H1 (cell line): ENCODE data around the gene DPYD. TPM values are rescaled to one million over a fixed set of nuclear protein-coding genes. Genes with fewer than 3 reads are reported as not detected.

Experiments used
- CTCF ChIA-PET: fragments of 300-600 bp; sonication (Branson Sonifier 250); formaldehyde crosslinking; loops from one replicate; lab custom pipeline; 2021; ENCODE audit not compliant: partially characterized antibody; lab: Charles Lee
- POLR2A ChIA-PET: fragments of 300-600 bp; sonication (Branson Sonifier 250); formaldehyde crosslinking; loops from one replicate; lab custom pipeline; 2021; ENCODE audit warnings: inconsistent platforms; ENCODE audit not compliant: partially characterized antibody; lab: Charles Lee
- DNase-seq, 2 experiments: peaks; one replicate each; pipeline versions ENCODE4 v3.0.0 to v3.0.0-alpha.2; 2010 to 2022; ENCODE audit warnings: low spot score in 2 of 2, low read depth in 1 of 2, mixed read lengths in 1 of 2
- FAIRE-seq: peaks from 2 replicates; lab custom pipeline; 2011; peaks lifted over from hg19 to GRCh38; lab: Jason Lieb, UNC
- H2AFZ ChIP-seq: 2 replicates; pipeline ENCODE4 v1.8.1; 2012; ENCODE audit warnings: low read length, inconsistent platforms
- H2AK5ac ChIP-seq: 2 replicates; pipeline ENCODE4 v1.6.1; 2013; ENCODE audit warnings: low read depth, low read length
- H2BK120ac ChIP-seq: replicated peaks from 2 replicates; pipeline ENCODE3; 2013; ENCODE audit warnings: low read depth, low read length, inconsistent platforms
- H2BK12ac ChIP-seq: 2 replicates; pipeline ENCODE4 v1.6.1; 2013; ENCODE audit warnings: low read depth, low read length
- H2BK15ac ChIP-seq: 2 replicates; pipeline ENCODE4 v1.6.1; 2013; ENCODE audit warnings: low read length
- H2BK20ac ChIP-seq: 2 replicates; pipeline ENCODE4 v1.6.1; 2013; ENCODE audit warnings: low read length
- H2BK5ac ChIP-seq: 2 replicates; pipeline ENCODE4 v1.6.1; 2013; ENCODE audit warnings: low read depth, low read length
- H3K14ac ChIP-seq: 2 replicates; pipeline ENCODE4 v1.6.1; 2013; ENCODE audit warnings: inconsistent platforms; ENCODE audit not compliant: insufficient read length
- H3K18ac ChIP-seq: 2 replicates; pipeline ENCODE4 v1.6.1; 2013; ENCODE audit warnings: low read length; ENCODE audit errors: extremely low read depth
- H3K23ac ChIP-seq: 2 replicates; pipeline ENCODE4 v1.6.1; 2013; ENCODE audit warnings: inconsistent platforms; ENCODE audit not compliant: insufficient read length
- H3K23me2 ChIP-seq: 2 replicates; pipeline ENCODE4 v1.6.1; 2013; ENCODE audit warnings: low read depth, low read length
- H3K27ac ChIP-seq: 2 replicates; pipeline ENCODE4 v1.6.1; 2011; ENCODE audit warnings: low read depth, low read length, inconsistent platforms
- H3K27me3 ChIP-seq, 4 experiments: replicated peaks in 1 of 4; 1 replicate in 1 of 4; 2 replicates in 3 of 4; pipeline versions ENCODE4 v1.6.1 to v1.8.1; 2011 to 2013; ENCODE audit warnings: low read length in 3 of 4, mild to moderate bottlenecking in 3 of 4, inconsistent platforms in 2 of 4, mixed read lengths in 2 of 4, moderate library complexity in 1 of 4; ENCODE audit not compliant: control insufficient read depth in 3 of 4, insufficient read depth in 3 of 4; ENCODE audit errors: extremely low read depth in 1 of 4
- H3K36me3 ChIP-seq, 4 experiments: 2 replicates each; pipeline versions ENCODE4 v1.6.1 to v1.8.1; 2011 to 2013; ENCODE audit warnings: mild to moderate bottlenecking in 4 of 4, low read length in 3 of 4, moderate library complexity in 2 of 4, control low read depth in 1 of 4, inconsistent platforms in 1 of 4; ENCODE audit not compliant: insufficient read depth in 4 of 4, control insufficient read depth in 2 of 4
- H3K4ac ChIP-seq: replicated peaks from 2 replicates; pipeline ENCODE3; 2013; ENCODE audit warnings: low read length, low read depth, mixed read lengths, inconsistent platforms; ENCODE audit not compliant: insufficient read length
- H3K4me1 ChIP-seq, 4 experiments: replicated peaks in 1 of 4; 1 replicate in 1 of 4; 2 replicates in 3 of 4; pipeline versions ENCODE4 v1.6.1 to v1.8.1; 2011 to 2013; ENCODE audit warnings: low read length in 3 of 4, inconsistent platforms in 2 of 4, mixed read lengths in 1 of 4; ENCODE audit not compliant: insufficient read depth in 4 of 4, control insufficient read depth in 3 of 4
- H3K4me2 ChIP-seq, 2 experiments: 2 replicates each; pipeline versions ENCODE4 v1.6.1 to v1.8.1; 2011 to 2013; ENCODE audit warnings: low read depth in 2 of 2, low read length in 2 of 2, control low read depth in 1 of 2, inconsistent platforms in 1 of 2, mild to moderate bottlenecking in 1 of 2; ENCODE audit not compliant: insufficient read depth in 1 of 2
- H3K4me3 ChIP-seq, 4 experiments: fragments of 200-600, 300-600 bp in 1 of 4; sonication (generic), shearing (Covaris generic), sonication (Bioruptor Twin) in 1 of 4; 2 replicates each; pipeline versions ENCODE4 v1.5.1 to v1.8.1; 2011 to 2016; ENCODE audit warnings: low read length in 4 of 4, low read depth in 3 of 4, control low read depth in 2 of 4, inconsistent platforms in 2 of 4, mild to moderate bottlenecking in 2 of 4, mixed read lengths in 1 of 4, moderate library complexity in 1 of 4; ENCODE audit not compliant: insufficient read depth in 2 of 4; ENCODE audit errors: extremely low read depth in 1 of 4
- H3K56ac ChIP-seq: replicated peaks from 2 replicates; pipeline ENCODE3; 2013; ENCODE audit warnings: low read depth, mild to moderate bottlenecking, mixed read lengths, low read length, inconsistent platforms; ENCODE audit not compliant: insufficient read length
- H3K79me1 ChIP-seq: 2 replicates; pipeline ENCODE4 v1.6.1; 2013; ENCODE audit warnings: low read depth, low read length, control low read depth
- H3K79me2 ChIP-seq, 2 experiments: 2 replicates each; pipeline versions ENCODE4 v1.6.1 to v1.8.1; 2012 to 2013; ENCODE audit warnings: low read length in 2 of 2, mild to moderate bottlenecking in 2 of 2, inconsistent platforms in 1 of 2; ENCODE audit not compliant: insufficient read depth in 2 of 2, control insufficient read depth in 1 of 2
- H3K9ac ChIP-seq, 4 experiments: replicated peaks in 1 of 4; 1 replicate in 1 of 4; 2 replicates in 3 of 4; pipeline versions ENCODE4 v1.6.1 to v1.8.1; 2011 to 2013; ENCODE audit warnings: low read depth in 3 of 4, low read length in 3 of 4, control low read depth in 2 of 4, mild to moderate bottlenecking in 2 of 4, moderate library complexity in 2 of 4, inconsistent platforms in 1 of 4; ENCODE audit errors: extremely low read depth in 1 of 4
- H3K9me3 ChIP-seq, 2 experiments: 2 replicates each; pipeline versions ENCODE4 v1.6.1 to v1.8.1; 2012 to 2013; ENCODE audit warnings: mild to moderate bottlenecking in 2 of 2, moderate library complexity in 2 of 2, control low read depth in 1 of 2, inconsistent platforms in 1 of 2, low read depth in 1 of 2, low read length in 1 of 2, mixed read lengths in 1 of 2; ENCODE audit not compliant: insufficient read depth in 2 of 2
- H4K20me1 ChIP-seq, 2 experiments: replicated peaks in 1 of 2; 2 replicates each; pipeline versions ENCODE3 to v1.8.1; 2011 to 2013; ENCODE audit warnings: inconsistent platforms in 2 of 2, low read length in 2 of 2, mild to moderate bottlenecking in 1 of 2; ENCODE audit not compliant: insufficient read depth in 2 of 2, control insufficient read depth in 1 of 2
- H4K5ac ChIP-seq: 2 replicates; pipeline ENCODE4 v1.6.1; 2013; ENCODE audit warnings: low read length, low read depth, mixed read lengths, inconsistent platforms; ENCODE audit not compliant: insufficient read length
- H4K8ac ChIP-seq: 2 replicates; pipeline ENCODE4 v1.8.0; 2013; ENCODE audit warnings: mild to moderate bottlenecking, moderate library complexity, low read length, inconsistent platforms; ENCODE audit not compliant: insufficient read depth; ENCODE audit errors: extremely low read depth
- H4K91ac ChIP-seq: replicated peaks from 2 replicates; pipeline ENCODE3; 2013; ENCODE audit warnings: low read length, mixed read lengths, inconsistent platforms; ENCODE audit not compliant: insufficient read length
- ASH2L ChIP-seq: fragments of 200-600, 300-600 bp; sonication (generic); IDR thresholded peaks from one replicate; pipeline ENCODE4 v1.7.1; 2017; ENCODE audit warnings: low read length
- BRCA1 ChIP-seq: IDR thresholded peaks from 2 replicates; pipeline ENCODE4 v1.6.1; 2012; ENCODE audit warnings: low read depth, low read length, improper control_type of control experiment
- CBX5 ChIP-seq: fragments of 300-800, 300-1000 bp; sonication (generic); IDR thresholded peaks from 2 replicates; pipeline ENCODE4 v1.7.1; 2016; ENCODE audit warnings: antibody characterized with exemption, low read length, low read depth
- CTCF ChIP-seq, 3 experiments: IDR thresholded peaks; 1 replicate in 2 of 3; 2 replicates in 1 of 3; pipeline versions ENCODE4 v1.5.1 to v1.6.1; 2011; ENCODE audit warnings: low read length in 3 of 3, mild to moderate bottlenecking in 3 of 3, inconsistent platforms in 2 of 3, low read depth in 1 of 3, moderate library complexity in 1 of 3; ENCODE audit not compliant: insufficient read depth in 1 of 3; ENCODE audit errors: control extremely low read depth in 1 of 3
- HDAC2 ChIP-seq, 2 experiments: fragments of 300-600 bp in 1 of 2; sonication (generic) in 1 of 2; IDR thresholded peaks; 2 replicates each; pipeline ENCODE4 v1.6.1; 2011 to 2012; ENCODE audit warnings: low read depth in 2 of 2, low read length in 2 of 2, mild to moderate bottlenecking in 2 of 2, moderate library complexity in 2 of 2, borderline replicate concordance in 1 of 2, inconsistent platforms in 1 of 2
- JUND ChIP-seq: IDR thresholded peaks from 2 replicates; pipeline ENCODE4 v1.6.1; 2011; ENCODE audit warnings: mild to moderate bottlenecking, improper control_type of control experiment, low read length
- KDM4A ChIP-seq: IDR thresholded peaks from one replicate; pipeline ENCODE4 v1.7.1; 2012; ENCODE audit warnings: low read depth, mild to moderate bottlenecking, moderate library complexity, low read length, inconsistent platforms; ENCODE audit not compliant: severe bottlenecking
- RFX5 ChIP-seq: IDR thresholded peaks from 2 replicates; pipeline ENCODE4 v1.6.1; 2011; ENCODE audit warnings: low read depth, low read length, improper control_type of control experiment, borderline replicate concordance
- SIN3A ChIP-seq, 2 experiments: IDR thresholded peaks in 1 of 2; conservative IDR thresholded peaks in 1 of 2; 2 replicates each; pipeline ENCODE4 v1.6.1; 2011 to 2012; ENCODE audit warnings: low read length in 2 of 2, improper control_type of control experiment in 1 of 2, low read depth in 1 of 2, mild to moderate bottlenecking in 1 of 2
- polyA plus RNA-seq, 7 experiments: library from polyadenylated mRNA; depleted of rRNA in 3 of 7; stranded (reverse) in 5 of 7; unstranded in 2 of 7; fragments of >200 nt in 5 of 7; fragments of 200-250 nt in 2 of 7; gene quantifications; 1 replicate in 5 of 7; 2 replicates in 1 of 7; 4 replicates in 1 of 7; pipeline versions ENCODE4 v1.2.1 to v1.2.3, GENCODE V29; 2011 to 2013; ENCODE audit warnings: missing spikeins in 2 of 7, mixed read lengths in 2 of 7
- total RNA-seq: library from RNA; stranded (reverse); fragmentation: NEBNext Ultra II Directional; extraction: Animal tissue kit (Norgen Biotek cat#: 25700); gene quantifications from 2 replicates; pipeline ENCODE4 v1.2.1, GENCODE V29; 2021

Gene DPYD
- total and polyA plus RNA-seq, 2 of the 8 experiments (the other 6 are each of a cell fraction or from before 2014, with no cell fraction given): 0.29 to 0.73 TPM

- Histone ChIP-seq H3K79me2 (no peaks in the 10 kb centered on the region), H2BK20ac (no peak overlapping the region), H2BK12ac (no peak overlapping the region), H3K9me3 (no peaks in the 10 kb centered on the region), H3K27ac (no peak overlapping the region), H3K4me1 (no peaks in the 10 kb centered on the region), H2BK120ac (no peak overlapping the region), H3K18ac (no peak overlapping the region), H3K4ac (no peak overlapping the region), H3K4me2 (no peak overlapping the region), H3K36me3 (no peaks in the 10 kb centered on the region), H2BK15ac (no peak overlapping the region), H4K8ac (no peak overlapping the region), H3K4me3 (no peak overlapping the region), H2AFZ (no peak overlapping the region), H3K79me1 (no peaks in the 10 kb centered on the region), H4K5ac (no peak overlapping the region), H3K56ac (no peak overlapping the region), H4K20me1 (no peaks in the 10 kb centered on the region), H2AK5ac (no peak overlapping the region), H3K23me2 (no peaks in the 10 kb centered on the region), H4K91ac (no peak overlapping the region), H3K23ac (no peak overlapping the region), H3K27me3 (no peaks in the 10 kb centered on the region), H3K14ac (no peak overlapping the region), H2BK5ac (no peak overlapping the region), H3K9ac (no peak overlapping the region)
- no peak for FAIRE-seq
- CTCF ChIA-PET: interaction anchor here (1.0 kb wide), 1 partner anchor 14 kb away, joined by 3 read pairs; no protein-coding TSS in a partner anchor
- DNase-seq: no peak
- TF ChIP-seq ASH2L: no peak
- TF ChIP-seq SIN3A (conservative IDR thresholded peaks at IDR 0.05 in 1 of 2, IDR thresholded peaks at IDR 0.05 in 1 of 2; ENCODE audit: low read depth in 1 of 2, low read length in 2 of 2): no peak
- no peak for TF ChIP-seq JUND
- TF ChIP-seq CTCF (IDR thresholded peaks at IDR 0.05; ENCODE audit: control extremely low read depth in 1 of 3, insufficient read depth in 1 of 3, low read depth in 1 of 3, low read length in 3 of 3): no peak
- no peak for TF ChIP-seq RFX5
- no peak for TF ChIP-seq KDM4A
- TF ChIP-seq BRCA1: no peak
- TF ChIP-seq CBX5: no peak
- no peak for TF ChIP-seq HDAC2 (IDR thresholded peaks at IDR 0.05; ENCODE audit: borderline replicate concordance in 1 of 2, low read depth in 2 of 2, low read length in 2 of 2)
- POLR2A ChIA-PET: interaction anchor here (0.6 kb wide), 1 partner anchor 109 kb away, joined by 3 read pairs; no protein-coding TSS in a partner anchor
These were observed 229.5 kb downstream of the DPYD start for GRCh38 chr1:97691325-97691724.
